Karpas-422 (cell line): ENCODE measurements around the gene LRRC8C. TPM values are rescaled to one million over a fixed set of nuclear protein-coding genes. Genes with fewer than 3 reads are reported as not detected.

Source experiments
- small RNA-seq: library from RNA; depleted of rRNA; stranded (forward); fragments of <200 nt; gene quantifications from one replicate; pipeline ENCODE3, GENCODE V24; 2014
- total RNA-seq: library from RNA; depleted of rRNA; stranded (reverse); fragments of >200 nt; shearing (Covaris generic); gene quantifications from 2 replicates; pipeline ENCODE4 v1.2.3, GENCODE V29; 2014; ENCODE audit warnings: low replicate concordance; rRNA removed

The LRRC8C gene
- total RNA-seq, 1 experiment from 2014 or later = 8.3 TPM

Small RNA genes lying within 50 kb of the gene (small RNA-seq; reads per million reads assigned to genes)
- gene AC093423.1 = not detected

Other genes with a start within 250 kb of the LRRC8C start
- gene LRRC8B, start 108.3 kb upstream of the LRRC8C start, total RNA-seq = 4.5 and 14.8 TPM in 2 replicates
- gene LRRC8D, start 187.9 kb downstream of the LRRC8C start, total RNA-seq = 30.1 and 48.9 TPM in 2 replicates